ENCODE data around the gene KDM4C.

Gene KDM4C

GRCh38 chr9:6855860-6856259 lies 98.1 kb downstream of the KDM4C start:
- H3K4me3 ChIP-seq: no peak overlapping the region
- DNase-seq (ENCODE audit: low spot score): no peak
- no peak for TF ChIP-seq CTCF (IDR thresholded peaks at IDR 0.05)
- no peak overlapping the region for H3K27ac ChIP-seq

GRCh38 chr9:6864102-6864501 lies 106.3 kb downstream of the KDM4C start:
- H3K27ac ChIP-seq: no peak overlapping the region
- no peak for TF ChIP-seq CTCF (IDR thresholded peaks at IDR 0.05)
- DNase-seq (ENCODE audit: low spot score): no peak
- no peak overlapping the region for H3K4me3 ChIP-seq

- no peak overlapping the region for H3K4me3 ChIP-seq
- no peak overlapping the region for H3K27ac ChIP-seq
- TF ChIP-seq CTCF (IDR thresholded peaks at IDR 0.05): no peak
- no peak for DNase-seq (ENCODE audit: low spot score)
These were observed 111.5 kb downstream of the KDM4C start for GRCh38 chr9:6869081-6869948.

GRCh38 chr9:6870149-6870548 lies 112.4 kb downstream of the KDM4C start:
- DNase-seq (ENCODE audit: low spot score): no peak
- H3K27ac ChIP-seq: no peak overlapping the region
- no peak for TF ChIP-seq CTCF (IDR thresholded peaks at IDR 0.05)

GRCh38 chr9:6870650-6871477 lies 113.1 kb downstream of the KDM4C start:
- DNase-seq (ENCODE audit: low spot score): no peak
- Histone ChIP-seq H3K4me3 (no peak overlapping the region), H3K27ac (no peak overlapping the region)
- TF ChIP-seq CTCF (IDR thresholded peaks at IDR 0.05): no peak

More at GRCh38 chr9:6870149-6870548, 112.4 kb downstream of the KDM4C start:
- H3K4me3 ChIP-seq: no peak overlapping the region

- Histone ChIP-seq H3K27ac (no peak overlapping the region), H3K4me3 (no peak overlapping the region)
- no peak for TF ChIP-seq CTCF (IDR thresholded peaks at IDR 0.05)
- no peak for DNase-seq (ENCODE audit: low spot score)
These were observed 116.1 kb downstream of the KDM4C start for GRCh38 chr9:6873857-6874256.

All from coronary artery (tissue), 2 donors.